ENCODE results near the gene PSEN1.

GRCh38 chr14:73238424-73238852 is 102.1 kb downstream of the PSEN1 start:
- TF ChIP-seq CTCF (IDR thresholded peaks at IDR 0.05) (no peak), POLR2AphosphoS5 (IDR thresholded peaks at IDR 0.05) (no peak), POLR2A (IDR thresholded peaks at IDR 0.05) (no peak)
